GM19035 (cell line): ENCODE data around the gene DNAJC1.
"Not testable (repeated sequence)": the region's sequence is repeated elsewhere in the genome, so short reads cannot be mapped to it uniquely, and the experiment has no call there.

Experiments
- ATAC-seq: cut with Tn5 transposase; IDR thresholded peaks from one replicate; pipeline ENCODE4 v1.9.1; 2021; ENCODE audit not compliant: unreplicated experiment

DNAJC1 gene

GRCh38 chr10:21910798-21911197, 92.7 kb downstream of the DNAJC1 start:
- no peak for ATAC-seq

GRCh38 chr10:21907436-21907835, 96.1 kb downstream of the DNAJC1 start:
- no peak for ATAC-seq

GRCh38 chr10:21904930-21905329, 98.6 kb downstream of the DNAJC1 start:
- no peak for ATAC-seq

- ATAC-seq = no peak
Measured at GRCh38 chr10:21899736-21900135, 103.8 kb downstream of the DNAJC1 start.

GRCh38 chr10:21895932-21896331, 107.6 kb downstream of the DNAJC1 start:
- no peak for ATAC-seq

GRCh38 chr10:21894648-21895342, 108.7 kb downstream of the DNAJC1 start:
- ATAC-seq = no peak

- no peak for ATAC-seq
Measured at GRCh38 chr10:21891439-21891838, 112.1 kb downstream of the DNAJC1 start.

GRCh38 chr10:21889477-21890275, 113.9 kb downstream of the DNAJC1 start:
- peak; percentile 16 for ATAC-seq

GRCh38 chr10:21888959-21889358, 114.6 kb downstream of the DNAJC1 start:
- peak; percentile 95 for ATAC-seq

- no peak for ATAC-seq
Measured at GRCh38 chr10:21885940-21886339, 117.6 kb downstream of the DNAJC1 start.

- ATAC-seq = no peak
Measured at GRCh38 chr10:21873198-21873597, 130.3 kb downstream of the DNAJC1 start.

GRCh38 chr10:21872771-21873170, 130.8 kb downstream of the DNAJC1 start:
- ATAC-seq = not testable (repeated sequence)

GRCh38 chr10:21870849-21871248, 132.7 kb downstream of the DNAJC1 start:
- ATAC-seq = no peak

GRCh38 chr10:21869087-21869486, 134.4 kb downstream of the DNAJC1 start:
- ATAC-seq = not testable (repeated sequence)

- no peak for ATAC-seq
Measured at GRCh38 chr10:21860718-21861117, 142.8 kb downstream of the DNAJC1 start.

- no peak for ATAC-seq
Measured at GRCh38 chr10:21858455-21858854, 145.1 kb downstream of the DNAJC1 start.

GRCh38 chr10:21849607-21850006, 153.9 kb downstream of the DNAJC1 start:
- no peak for ATAC-seq

- ATAC-seq = no peak
Measured at GRCh38 chr10:21843645-21844044, 159.9 kb downstream of the DNAJC1 start.

GRCh38 chr10:21841273-21841672, 162.3 kb downstream of the DNAJC1 start:
- ATAC-seq = not testable (repeated sequence)

- not testable (repeated sequence) for ATAC-seq
Measured at GRCh38 chr10:21837487-21837886, 166.0 kb downstream of the DNAJC1 start.

- ATAC-seq = not testable (repeated sequence)
Measured at GRCh38 chr10:21834574-21834973, 169.0 kb downstream of the DNAJC1 start.

- no peak for ATAC-seq
Measured at GRCh38 chr10:21832821-21833130, 170.8 kb downstream of the DNAJC1 start.
